A549 (cell line): ENCODE measurements around the gene RUNX1. TPM values are rescaled to one million over a fixed set of nuclear protein-coding genes. Genes with fewer than 3 reads are reported as not detected.

Source experiments
- ATAC-seq, 2 experiments: fragments of 200-7000 bp in 1 of 2; fragments of >200 bp in 1 of 2; cut with Nextera tagmentation in 1 of 2; cut with Tn5 transposase in 1 of 2; 3 replicates each; pipeline versions ENCODE4 v1.8.0 to v1.9.1; 2018 to 2020; ENCODE audit warnings: mild to moderate bottlenecking in 1 of 2, moderate library complexity in 1 of 2
- CTCF ChIA-PET: fragments of 300-600 bp; sonication (Branson Sonifier 250); formaldehyde crosslinking; extraction: SDS; loops from one replicate; lab custom pipeline; 2021; ENCODE audit warnings: antibody characterized with exemption, inconsistent platforms; lab: Yijun Ruan, JAX
- POLR2A ChIA-PET: fragments of 350-600 bp; formaldehyde crosslinking; extraction: SDS; loops from one replicate; lab custom pipeline; 2021; ENCODE audit warnings: antibody characterized with exemption, inconsistent platforms; lab: Yijun Ruan, JAX
- DNase-seq, 2 experiments: peaks; one replicate each; pipeline versions ENCODE4 v3.0.0 to v3.0.0-alpha.2; 2011 to 2016; ENCODE audit warnings: low read depth in 1 of 2, low spot score in 1 of 2
- FAIRE-seq: peaks from 2 replicates; lab custom pipeline; 2011; peaks lifted over from hg19 to GRCh38; lab: Jason Lieb, UNC
- H3K27ac ChIP-seq, 2 experiments: fragments of >200 bp; sonication (Bioruptor Twin); formaldehyde crosslinking; 3 replicates each; pipeline ENCODE4 v1.5.1; 2016 to 2017
- H3K4me1 ChIP-seq: fragments of >200 bp; sonication (Bioruptor Twin); formaldehyde crosslinking; 3 replicates; pipeline ENCODE4 v1.6.1; 2016
- H3K4me2 ChIP-seq: fragments of >200 bp; sonication (Bioruptor Twin); formaldehyde crosslinking; 3 replicates; pipeline ENCODE4 v1.6.1; 2016
- H3K4me3 ChIP-seq: fragments of >200 bp; sonication (Bioruptor Twin); formaldehyde crosslinking; 3 replicates; pipeline ENCODE4 v1.5.1; 2016
- H3K9me3 ChIP-seq: fragments of >200 bp; sonication (Bioruptor Twin); formaldehyde crosslinking; 3 replicates; pipeline ENCODE4 v1.6.1; 2016
- BCL3 ChIP-seq: fragments of >200 bp; sonication (Bioruptor Twin); formaldehyde crosslinking; IDR thresholded peaks from 3 replicates; pipeline ENCODE4 v1.6.1; 2016
- BHLHE40 ChIP-seq: IDR thresholded peaks from 2 replicates; pipeline ENCODE4 v1.6.1; 2012; ENCODE audit warnings: low read depth, low read length, inconsistent platforms
- CBX8 ChIP-seq: fragments of 200-600 bp; sonication (generic); IDR thresholded peaks from 2 replicates; pipeline ENCODE4 v1.6.1; 2016
- CHD4 ChIP-seq: fragments of 200-600 bp; sonication (generic); IDR thresholded peaks from 2 replicates; pipeline ENCODE4 v1.6.1; 2016; ENCODE audit warnings: antibody characterized with exemption, mild to moderate bottlenecking, borderline replicate concordance
- EHF ChIP-seq: fragments of 250-450 bp; sonication (Bioruptor Pico); IDR thresholded peaks from 2 replicates; pipeline ENCODE4 v1.5.0; 2020; ENCODE audit warnings: mild to moderate bottlenecking
- ELK1 ChIP-seq: fragments of 150-350 bp; IDR thresholded peaks from 2 replicates; pipeline ENCODE4 v1.6.1; 2014; ENCODE audit warnings: low read depth, mild to moderate bottlenecking, low read length
- ESRRA ChIP-seq: fragments of 150-350 bp; IDR thresholded peaks from 2 replicates; pipeline ENCODE4 v1.6.1; 2014; ENCODE audit warnings: mild to moderate bottlenecking, low read length, borderline replicate concordance
- FOSB ChIP-seq: fragments of 250-450 bp; sonication (Bioruptor Pico); IDR thresholded peaks from 2 replicates; pipeline ENCODE4 v1.5.0; 2020; ENCODE audit warnings: mild to moderate bottlenecking, moderate library complexity
- GATA3 ChIP-seq: IDR thresholded peaks from 2 replicates; pipeline ENCODE4 v1.6.1; 2012; ENCODE audit warnings: borderline replicate concordance
- HOXA7 ChIP-seq: fragments of 250-450 bp; sonication (Bioruptor Pico); IDR thresholded peaks from 2 replicates; pipeline ENCODE4 v1.5.0; 2020; ENCODE audit warnings: mild to moderate bottlenecking, moderate library complexity
- MAFK ChIP-seq: fragments of 450-650 bp; IDR thresholded peaks from 2 replicates; pipeline ENCODE4 v1.6.1; 2014; ENCODE audit not compliant: partially characterized antibody
- MAX ChIP-seq: IDR thresholded peaks from 2 replicates; pipeline ENCODE4 v1.6.1; 2012
- NFE2L2 ChIP-seq: fragments of 150-350 bp; conservative IDR thresholded peaks from 2 replicates; pipeline ENCODE4 v1.6.1; 2014; ENCODE audit warnings: low read length
- NR3C1 ChIP-seq: fragments of >200 bp; sonication (Bioruptor Twin); formaldehyde crosslinking; IDR thresholded peaks from 3 replicates; pipeline ENCODE4 v1.6.1; 2017
- RARB ChIP-seq: fragments of 250-450 bp; sonication (Bioruptor Pico); IDR thresholded peaks from 2 replicates; pipeline ENCODE4 v1.8.0; 2021; ENCODE audit warnings: mild to moderate bottlenecking, moderate library complexity
- RFX5 ChIP-seq: fragments of 450-650 bp; IDR thresholded peaks from 2 replicates; pipeline ENCODE4 v1.7.1; 2014; ENCODE audit warnings: antibody characterized with exemption, mild to moderate bottlenecking, moderate library complexity
- RNF2 ChIP-seq: fragments of 200-600 bp; sonication (generic); IDR thresholded peaks from 2 replicates; pipeline ENCODE4 v1.6.1; 2016; ENCODE audit warnings: low read depth, mild to moderate bottlenecking, antibody characterized with exemption, moderate library complexity, borderline replicate concordance
- SMC3 ChIP-seq: fragments of >200 bp; sonication (Bioruptor Twin); formaldehyde crosslinking; IDR thresholded peaks from 3 replicates; pipeline ENCODE4 v1.6.1; 2018; ENCODE audit warnings: inconsistent platforms
- SREBF2 ChIP-seq: fragments of 450-650 bp; IDR thresholded peaks from 2 replicates; pipeline ENCODE4 v1.6.1; 2014; ENCODE audit warnings: mild to moderate bottlenecking, moderate library complexity
- ZC3H11A ChIP-seq: fragments of 450-650 bp; IDR thresholded peaks from 2 replicates; pipeline ENCODE4 v1.6.1; 2014; ENCODE audit warnings: antibody characterized with exemption, mild to moderate bottlenecking
- ZFP36 ChIP-seq: fragments of 450-650 bp; IDR thresholded peaks from 2 replicates; pipeline ENCODE4 v1.6.1; 2014; ENCODE audit warnings: borderline replicate concordance; ENCODE audit not compliant: partially characterized antibody
- ZNF302 ChIP-seq: fragments of 250-450 bp; sonication (Bioruptor Pico); IDR thresholded peaks from 2 replicates; pipeline ENCODE4 v1.9.0; 2021; ENCODE audit warnings: inconsistent platforms, mild to moderate bottlenecking, moderate library complexity
- WGBS: methylation state at CpG from one replicate; pipeline ENCODE4 v1.1.6; 2017; ENCODE audit errors: missing lambda C conversion rate; 5-methylcytosine and 5-hydroxymethylcytosine counted together
- polyA plus RNA-seq, 4 experiments: library from polyadenylated mRNA; depleted of rRNA in 3 of 4; stranded (reverse); fragments of >200 nt; fragmentation: RNase III in 1 of 4; extraction: RNeasy Plus Mini Kit Qiagen cat#74134 plus additional on column Dnase treatment in 1 of 4; gene quantifications; 2 replicates in 3 of 4; 3 replicates in 1 of 4; pipeline ENCODE4 v1.2.3, GENCODE V29; 2011 to 2017
- TF ChIP-seq, protein P1 (sequence below): fragments of 250-450 bp; sonication (Bioruptor Pico); IDR thresholded peaks from 2 replicates; pipeline ENCODE4 v1.5.0; 2021; ENCODE audit warnings: mild to moderate bottlenecking, moderate library complexity, borderline replicate concordance

Gene RUNX1
- polyA plus RNA-seq, 2 of the 4 experiments (the other 2 are of a cell fraction) = 5.5 TPM

DNA sequence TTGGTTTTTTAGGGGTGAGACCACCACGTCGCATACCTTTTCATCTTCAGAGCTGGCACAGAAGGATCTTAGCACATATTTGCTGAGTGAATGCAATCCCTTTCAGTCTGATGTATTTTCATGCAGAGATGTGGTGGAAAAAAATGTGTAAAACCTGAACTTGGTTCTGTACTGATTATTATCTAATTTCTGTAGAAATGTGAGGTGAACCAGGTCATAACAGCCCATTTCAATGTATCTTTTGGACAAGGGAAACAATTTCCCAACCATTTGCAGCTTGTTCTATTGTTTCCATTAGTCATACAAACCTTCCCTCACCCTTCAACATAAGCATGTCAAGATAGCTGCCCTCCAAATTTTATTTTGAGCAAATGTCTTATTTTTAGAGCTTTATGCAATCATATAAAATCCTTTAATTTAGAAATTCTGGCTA lies 46.8 kb upstream of the RUNX1 start:
- H3K4me3 ChIP-seq = no peak overlapping the region
- ATAC-seq = no peak
- WGBS = 100% methylated on average over 2 of the region's 2 CpGs
- no peak overlapping the region for H3K27ac ChIP-seq
- FAIRE-seq = no peak
- CTCF ChIA-PET = interaction anchor here (0.9 kb wide), 1 partner anchor 45 kb away, joined by 3 read pairs; no protein-coding TSS in a partner anchor
- H3K9me3 ChIP-seq = no peaks in the 10 kb centered on the region
- TF ChIP-seq ZC3H11A (no peak), ZFP36 (no peak), NR3C1 (no peak), SREBF2 (no peak), HOXA7 (no peak), CBX8 (no peak), MAFK (no peak), MAX (no peak), RFX5 (no peak), NFE2L2 (no peak), ELK1 (no peak), BHLHE40 (no peak)
- no peak overlapping the region for H3K4me2 ChIP-seq
- no peaks in the 10 kb centered on the region for H3K4me1 ChIP-seq
- DNase-seq = no peak
- POLR2A ChIA-PET = no interaction called here

DNA sequence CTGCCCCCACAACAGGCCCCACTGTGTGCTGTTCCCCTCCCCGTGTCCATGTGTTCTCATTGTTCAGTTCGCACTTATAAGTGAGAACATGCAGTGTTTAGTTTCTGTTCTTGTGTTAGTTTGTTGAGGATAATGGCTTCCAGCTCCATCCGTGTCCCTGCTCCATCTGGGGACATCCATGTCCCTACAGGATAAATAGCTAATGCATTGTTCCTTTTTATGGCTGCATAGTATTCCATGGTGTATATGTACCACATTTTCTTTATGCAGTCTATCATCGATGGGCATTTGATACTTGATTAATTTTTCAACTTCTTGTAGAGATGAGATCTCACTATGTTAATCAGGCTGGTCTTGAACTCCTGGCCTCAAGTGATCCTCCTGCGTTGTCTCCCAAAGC lies 44.4 kb upstream of the RUNX1 start:
- ATAC-seq (no peak), FAIRE-seq (no peak), DNase-seq (no peak)
- no peak for TF ChIP-seq SMC3
- no peak for TF ChIP-seq CHD4
- TF ChIP-seq ESRRA = no peak
- TF ChIP-seq ZNF302 (CRISPR knock-in tag) = no peak
- TF ChIP-seq, protein P1, sequence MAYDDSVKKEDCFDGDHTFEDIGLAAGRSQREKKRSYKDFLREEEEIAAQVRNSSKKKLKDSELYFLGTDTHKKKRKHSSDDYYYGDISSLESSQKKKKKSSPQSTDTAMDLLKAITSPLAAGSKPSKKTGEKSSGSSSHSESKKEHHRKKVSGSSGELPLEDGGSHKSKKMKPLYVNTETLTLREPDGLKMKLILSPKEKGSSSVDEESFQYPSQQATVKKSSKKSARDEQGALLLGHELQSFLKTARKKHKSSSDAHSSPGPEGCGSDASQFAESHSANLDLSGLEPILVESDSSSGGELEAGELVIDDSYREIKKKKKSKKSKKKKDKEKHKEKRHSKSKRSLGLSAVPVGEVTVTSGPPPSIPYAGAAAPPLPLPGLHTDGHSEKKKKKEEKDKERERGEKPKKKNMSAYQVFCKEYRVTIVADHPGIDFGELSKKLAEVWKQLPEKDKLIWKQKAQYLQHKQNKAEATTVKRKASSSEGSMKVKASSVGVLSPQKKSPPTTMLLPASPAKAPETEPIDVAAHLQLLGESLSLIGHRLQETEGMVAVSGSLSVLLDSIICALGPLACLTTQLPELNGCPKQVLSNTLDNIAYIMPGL (CRISPR knock-in tag) = no peak
- no peak for TF ChIP-seq EHF
- no peak for TF ChIP-seq BHLHE40
- TF ChIP-seq GATA3 = no peak
- no peak for TF ChIP-seq FOSB (CRISPR knock-in tag)
- TF ChIP-seq BCL3 = no peak
- TF ChIP-seq RARB (CRISPR knock-in tag) = no peak
- no peak for TF ChIP-seq RNF2
- Histone ChIP-seq H3K4me1 (no peaks in the 10 kb centered on the region), H3K27ac (no peak overlapping the region), H3K9me3 (no peaks in the 10 kb centered on the region), H3K4me2 (no peak overlapping the region), H3K4me3 (no peak overlapping the region)
- WGBS = 48% methylated on average over 5 of the region's 5 CpGs
- CTCF ChIA-PET = no interaction called here
- POLR2A ChIA-PET = no interaction called here
